HG03439 (cell line): Measurements from ENCODE around the gene PIWIL4.
"Not testable (repeated sequence)": the region's sequence is repeated elsewhere in the genome, so short reads cannot be mapped to it uniquely, and the experiment has no call there.

Experiments
- ATAC-seq: cut with Tn5 transposase; IDR thresholded peaks from one replicate; pipeline ENCODE4 v1.9.1; 2021; ENCODE audit warnings: mild to moderate bottlenecking, moderate library complexity; ENCODE audit not compliant: unreplicated experiment

Gene PIWIL4

DNA sequence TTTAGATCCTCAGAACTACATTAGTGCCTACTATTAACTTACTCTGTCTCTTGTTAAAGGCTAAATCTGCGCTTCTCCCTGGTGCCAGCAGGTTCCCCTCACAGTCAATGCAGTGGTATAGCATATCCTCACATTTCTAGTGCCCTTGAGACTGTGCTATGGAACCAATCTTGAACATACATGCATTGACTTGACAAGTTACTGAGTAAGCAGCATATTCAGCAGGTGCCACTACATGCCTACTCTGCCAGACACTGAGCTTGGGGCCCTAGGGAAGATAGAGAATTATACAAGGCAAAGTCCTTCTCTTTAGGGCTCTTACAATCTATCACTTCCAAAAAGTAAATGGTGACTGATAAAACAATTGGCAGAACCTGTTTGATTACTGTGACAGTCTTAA lies 20.3 kb upstream of the PIWIL4 start:
- ATAC-seq, result no peak

DNA sequence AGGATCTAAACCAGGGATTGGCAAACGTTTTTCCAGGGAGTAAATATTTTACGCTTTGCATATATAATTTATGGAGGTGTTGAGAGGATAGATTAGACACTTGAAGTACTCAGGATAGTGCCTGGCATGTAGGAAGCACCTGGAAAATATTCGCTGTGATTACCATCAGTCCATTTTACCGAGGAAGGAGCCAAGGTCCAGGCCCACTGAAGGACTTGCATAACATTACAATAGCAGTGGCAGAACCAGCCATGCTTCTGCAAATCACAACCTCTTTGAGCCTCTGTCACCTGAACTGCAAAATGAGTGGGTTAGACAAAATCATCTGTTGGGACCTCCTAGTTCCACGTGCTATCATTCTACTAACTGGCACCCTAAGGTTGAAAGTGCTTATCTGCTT lies 18.0 kb upstream of the PIWIL4 start:
- ATAC-seq, result no peak

DNA sequence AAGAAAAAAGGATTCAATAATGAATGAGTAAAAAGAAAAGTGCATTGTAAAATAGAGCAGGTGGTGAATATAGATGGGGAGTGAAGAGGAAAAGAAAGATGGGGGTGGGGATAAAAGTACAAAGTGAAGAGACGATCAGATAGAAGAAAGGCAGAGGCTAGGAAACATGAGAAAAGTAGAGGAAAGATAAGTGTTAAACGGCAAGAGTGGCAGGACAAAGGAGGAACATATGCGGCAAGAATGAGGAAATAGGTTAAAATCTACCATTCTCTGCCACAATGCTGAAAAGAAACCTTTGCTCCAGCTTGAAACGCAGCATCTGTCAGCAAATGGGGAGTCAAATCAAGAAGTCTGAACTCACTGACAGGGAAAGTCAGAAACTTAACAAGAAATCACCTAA lies 16.7 kb upstream of the PIWIL4 start:
- ATAC-seq, result no peak

DNA sequence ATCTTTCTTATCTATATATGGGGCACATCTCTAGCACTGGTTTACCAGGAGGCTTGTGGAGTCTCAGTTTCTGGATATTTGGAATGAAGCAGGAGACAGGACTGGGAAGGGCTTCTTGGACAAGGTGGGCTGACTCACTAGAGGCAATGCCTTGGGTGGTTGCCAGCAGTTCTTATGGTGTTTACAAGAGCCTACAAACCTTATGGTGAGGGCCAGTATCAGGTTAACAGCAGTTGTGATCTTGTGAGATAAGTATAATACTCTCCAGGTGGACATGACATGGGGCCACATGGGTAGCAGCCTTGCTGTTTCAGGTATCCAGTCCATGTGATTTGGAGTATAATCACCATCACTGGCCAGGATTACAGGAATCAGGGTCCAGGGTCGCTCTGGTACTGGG lies 13.2 kb upstream of the PIWIL4 start:
- ATAC-seq, result no peak

DNA sequence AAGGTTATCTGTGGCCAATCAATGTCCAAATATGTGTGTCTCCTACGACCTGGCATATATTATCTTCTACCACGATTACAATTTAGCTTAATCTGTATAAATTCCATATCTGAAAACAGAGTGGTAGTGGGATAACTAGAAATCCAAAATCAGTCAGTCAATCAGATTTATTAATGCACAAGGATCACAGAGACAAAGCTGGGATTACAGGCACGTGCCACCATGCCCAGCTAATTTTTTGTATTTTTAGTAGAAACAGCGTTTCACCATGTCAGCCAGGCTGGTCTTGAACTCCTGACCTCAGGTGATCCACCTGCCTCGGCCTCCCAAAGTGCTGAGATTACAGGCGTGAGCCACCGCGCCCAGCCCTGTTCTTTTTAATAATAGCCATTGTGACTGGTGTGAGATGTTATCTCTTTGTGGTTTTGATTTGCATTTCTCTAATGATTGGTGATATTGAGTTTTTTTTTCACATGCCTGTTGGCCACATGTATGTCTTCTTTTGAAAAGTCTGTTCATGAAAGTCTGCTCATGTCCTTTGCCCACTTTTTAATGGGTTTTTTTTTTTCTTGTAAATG lies 11.3 kb upstream of the PIWIL4 start:
- not testable (repeated sequence) for ATAC-seq

DNA sequence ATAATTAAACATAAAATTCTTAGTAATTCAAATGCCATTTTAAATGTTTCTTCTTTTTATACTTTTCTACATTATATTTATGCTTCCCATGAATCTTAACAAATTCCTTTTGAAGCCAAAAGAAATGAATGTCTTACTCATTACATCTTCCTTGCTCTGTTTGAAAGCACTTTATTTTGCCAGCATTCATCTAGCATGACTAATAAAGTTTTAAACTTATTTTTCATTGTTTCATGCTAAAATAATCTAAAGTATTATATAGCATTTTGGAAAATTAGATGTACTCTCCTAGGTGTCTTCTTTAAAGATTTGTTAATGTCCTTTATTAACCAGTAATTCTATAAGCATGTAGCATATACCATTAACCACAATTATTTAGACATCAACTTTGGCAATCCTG lies 9.7 kb upstream of the PIWIL4 start:
- no peak for ATAC-seq

DNA sequence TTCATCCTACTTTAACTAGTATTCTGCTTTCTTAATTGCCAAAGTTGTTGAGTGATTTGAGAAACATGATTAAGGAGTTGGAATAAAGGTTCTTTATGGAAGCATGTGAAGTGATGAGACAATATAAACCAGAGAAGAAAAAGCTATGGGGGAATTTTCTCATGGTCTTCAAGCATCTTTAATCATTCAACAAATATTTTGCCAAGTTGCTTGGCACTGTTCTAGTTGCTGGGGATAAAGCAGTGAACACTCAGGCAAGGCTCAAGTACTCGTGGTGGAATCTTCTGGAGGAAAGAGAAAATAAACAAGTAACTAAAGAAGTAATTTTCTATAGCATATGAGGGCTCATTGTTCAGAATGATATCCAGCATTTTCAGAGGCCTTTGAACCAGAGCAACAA lies 9.2 kb upstream of the PIWIL4 start:
- no peak for ATAC-seq

DNA sequence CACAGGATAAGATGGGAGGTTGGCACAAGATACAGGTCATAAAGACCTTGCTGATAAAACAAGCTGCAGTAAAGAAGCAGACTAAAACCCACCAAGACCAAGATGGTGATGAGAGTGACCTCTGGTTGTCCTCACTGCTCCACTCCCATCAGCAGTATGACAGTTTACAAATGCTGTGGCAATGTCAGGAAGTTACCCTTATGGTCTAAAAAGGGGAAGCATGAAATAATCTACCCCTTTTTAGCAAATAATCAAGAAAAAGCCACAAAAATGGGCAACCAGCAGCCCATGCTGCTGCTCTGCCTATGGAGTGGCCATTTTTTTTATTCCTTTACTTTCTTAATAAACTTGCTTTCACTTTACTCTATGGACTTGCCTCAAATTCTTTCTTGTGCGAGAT lies 8.7 kb upstream of the PIWIL4 start:
- no peak for ATAC-seq

DNA sequence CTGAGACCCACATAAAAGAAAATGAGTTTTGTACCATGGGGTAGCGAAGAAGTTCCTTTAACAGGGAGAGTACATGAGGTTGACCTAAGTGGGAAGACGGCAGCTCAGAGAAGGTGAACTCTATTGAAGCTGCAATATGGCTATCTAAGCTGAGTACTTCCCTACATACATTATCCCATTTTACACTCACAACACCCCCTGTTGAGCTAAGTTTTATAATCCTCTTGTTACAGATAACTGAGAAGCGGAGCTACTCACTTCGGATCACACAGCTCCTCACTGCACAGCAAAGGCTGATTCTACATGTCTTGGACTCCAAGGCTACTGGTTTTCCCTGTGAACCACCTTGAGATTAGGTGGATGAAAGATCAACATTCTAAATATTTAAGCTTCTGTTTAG lies 8.2 kb upstream of the PIWIL4 start:
- ATAC-seq, result no peak

DNA sequence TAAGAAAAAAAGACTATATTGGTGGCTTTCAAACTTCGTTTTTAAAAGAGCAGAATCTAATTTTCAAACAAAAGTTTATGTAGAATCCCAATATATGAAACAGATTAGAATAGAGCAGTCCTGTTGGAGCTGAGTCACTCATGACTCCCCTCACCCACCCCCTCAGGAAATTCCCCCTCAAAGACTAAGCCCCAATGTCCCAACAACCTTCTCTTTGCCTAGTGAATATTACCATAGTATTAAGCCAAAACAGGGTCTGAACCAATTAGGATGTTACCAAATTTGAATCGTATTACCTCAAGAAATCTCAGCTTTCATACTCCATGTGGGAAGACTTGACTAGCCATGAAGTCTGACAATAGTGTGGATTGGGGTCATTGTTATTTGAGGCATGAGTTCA lies 7.8 kb upstream of the PIWIL4 start:
- ATAC-seq, result no peak

DNA sequence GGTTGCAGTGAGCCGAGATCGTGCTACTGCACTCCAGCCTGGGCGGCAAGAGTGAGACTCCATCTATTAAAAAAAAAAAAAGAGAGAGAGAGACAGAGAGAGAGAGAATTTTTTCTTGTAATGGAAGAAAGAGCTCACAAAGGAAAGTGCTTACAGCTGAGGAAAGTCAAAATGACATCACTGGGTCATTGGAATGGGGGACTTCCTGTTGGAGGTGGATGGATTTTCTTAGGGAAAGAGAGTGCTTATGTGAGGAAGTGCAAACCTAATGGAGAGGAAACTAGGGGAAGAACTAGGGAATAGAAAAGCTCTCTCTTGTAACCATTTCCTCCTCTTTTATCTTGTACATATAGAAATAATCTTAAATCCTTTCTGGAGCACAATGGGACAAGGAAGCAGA lies 6.3 kb upstream of the PIWIL4 start:
- ATAC-seq, result no peak

DNA sequence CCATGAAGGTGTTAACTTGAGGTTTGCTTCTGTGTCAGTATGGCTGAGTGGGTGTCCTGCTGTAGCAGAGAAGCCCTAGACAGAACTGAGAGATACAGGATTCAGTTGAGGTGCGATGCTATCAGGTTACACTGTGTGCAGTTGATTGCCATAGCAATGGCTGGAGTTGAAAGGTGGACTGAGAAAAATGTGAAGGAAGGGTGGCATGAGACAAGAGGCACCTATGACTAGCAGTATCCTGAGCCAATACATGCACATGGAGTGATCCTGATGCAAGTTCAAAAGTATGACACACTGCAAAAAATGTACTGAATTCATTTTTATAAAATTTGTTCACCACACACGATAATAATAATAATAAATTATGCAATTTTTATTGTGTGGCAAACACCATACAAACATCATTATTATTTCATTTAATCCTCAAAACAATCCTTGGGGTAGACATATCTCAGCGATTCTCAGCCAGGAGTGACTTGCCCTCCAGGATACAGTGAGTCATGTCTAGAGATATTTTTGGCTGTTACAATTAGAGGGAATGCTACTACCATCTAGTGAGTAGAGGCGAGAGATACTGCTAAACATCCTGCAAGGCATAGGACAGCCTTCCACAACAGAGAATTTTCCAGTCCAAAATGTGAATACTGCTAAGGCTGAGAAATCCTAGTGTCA lies 3.9 kb upstream of the PIWIL4 start:
- no peak for ATAC-seq

DNA sequence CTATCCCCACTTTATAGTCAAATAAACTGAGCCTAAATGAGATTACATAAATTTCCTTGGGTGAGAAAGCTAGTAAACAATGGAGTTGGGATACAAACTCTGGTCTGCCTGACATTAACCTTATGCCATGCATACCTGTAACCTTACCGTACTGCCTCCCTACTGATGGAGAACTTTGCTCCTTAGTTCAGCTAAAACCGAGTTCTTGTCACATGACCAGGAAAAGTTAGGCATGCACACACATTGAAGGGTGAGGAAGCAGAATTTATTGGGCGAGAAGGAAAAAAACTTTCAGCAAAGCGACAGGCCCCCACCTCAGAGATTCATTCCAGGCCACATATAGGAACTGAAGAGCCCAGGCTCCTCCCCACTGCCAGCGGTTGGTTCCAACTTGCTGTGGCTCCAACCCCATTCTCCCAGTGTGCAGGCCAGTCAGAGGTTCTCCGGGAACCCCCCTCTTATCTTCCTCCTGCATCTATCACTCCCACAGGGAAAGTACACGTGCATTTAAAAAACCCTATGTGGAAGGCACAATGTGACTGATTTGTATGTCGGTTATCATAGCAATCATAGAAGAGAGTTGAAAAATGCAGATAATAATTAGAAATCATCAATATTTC lies 3.2 kb upstream of the PIWIL4 start:
- no peak for ATAC-seq

DNA sequence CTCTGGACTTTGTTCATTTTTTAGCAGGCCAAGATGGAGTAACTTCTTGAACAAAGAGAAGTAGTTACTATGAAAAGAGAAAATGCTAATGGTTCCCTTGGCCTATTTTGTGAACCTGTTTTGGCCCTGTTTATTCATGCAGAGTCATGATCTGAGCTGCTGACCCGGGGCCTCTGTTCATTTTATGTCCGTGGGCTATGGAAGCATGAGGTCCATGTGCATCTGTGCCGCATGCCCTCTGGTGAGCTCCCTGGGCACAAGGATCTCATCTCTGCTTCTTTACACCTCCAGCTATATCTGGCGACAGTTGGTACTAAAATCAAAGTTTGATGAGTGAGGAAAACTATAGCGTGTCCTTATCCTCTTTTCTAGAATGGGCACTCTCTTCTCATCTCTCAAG lies 1.0 kb downstream of the PIWIL4 start:
- no peak for ATAC-seq

DNA sequence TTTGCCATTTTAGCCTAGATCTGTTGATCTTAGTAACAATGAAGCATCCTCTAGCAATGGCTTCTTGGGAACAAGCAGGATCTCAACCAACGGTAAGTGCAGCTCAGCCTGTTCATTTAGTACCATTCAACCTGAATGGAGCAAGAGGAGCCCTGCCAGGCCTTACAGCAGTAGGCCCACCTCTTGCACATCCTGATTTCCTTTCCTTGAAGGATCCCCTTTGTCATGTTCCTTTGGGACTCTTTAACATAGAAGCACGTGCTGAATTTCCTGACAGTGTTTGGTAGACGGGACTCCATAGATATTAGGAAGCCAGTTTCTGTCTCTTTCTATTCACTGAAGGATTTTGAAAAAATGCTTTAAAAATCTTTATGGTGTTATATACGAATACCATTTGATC lies 1.5 kb downstream of the PIWIL4 start:
- no peak for ATAC-seq

DNA sequence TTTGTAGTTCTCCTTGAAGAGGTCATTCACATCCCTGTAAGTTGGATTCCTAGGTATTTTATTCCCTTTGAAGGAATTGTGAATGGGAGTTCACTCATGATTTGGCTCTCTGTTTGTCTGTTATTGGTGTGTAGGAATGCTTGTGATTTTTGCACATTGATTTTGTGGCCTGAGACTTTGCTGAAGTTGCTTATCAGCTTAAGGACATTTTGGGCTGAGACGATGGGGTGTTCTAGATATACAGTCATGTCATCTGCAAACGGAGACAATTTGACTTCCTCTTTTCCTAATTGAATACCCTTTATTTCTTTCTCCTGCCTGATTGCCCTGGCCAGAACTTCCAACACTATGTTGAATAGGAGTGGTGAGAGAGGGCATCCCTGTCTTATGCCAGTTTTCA lies 5.8 kb downstream of the PIWIL4 start:
- ATAC-seq, result not testable (repeated sequence)

DNA sequence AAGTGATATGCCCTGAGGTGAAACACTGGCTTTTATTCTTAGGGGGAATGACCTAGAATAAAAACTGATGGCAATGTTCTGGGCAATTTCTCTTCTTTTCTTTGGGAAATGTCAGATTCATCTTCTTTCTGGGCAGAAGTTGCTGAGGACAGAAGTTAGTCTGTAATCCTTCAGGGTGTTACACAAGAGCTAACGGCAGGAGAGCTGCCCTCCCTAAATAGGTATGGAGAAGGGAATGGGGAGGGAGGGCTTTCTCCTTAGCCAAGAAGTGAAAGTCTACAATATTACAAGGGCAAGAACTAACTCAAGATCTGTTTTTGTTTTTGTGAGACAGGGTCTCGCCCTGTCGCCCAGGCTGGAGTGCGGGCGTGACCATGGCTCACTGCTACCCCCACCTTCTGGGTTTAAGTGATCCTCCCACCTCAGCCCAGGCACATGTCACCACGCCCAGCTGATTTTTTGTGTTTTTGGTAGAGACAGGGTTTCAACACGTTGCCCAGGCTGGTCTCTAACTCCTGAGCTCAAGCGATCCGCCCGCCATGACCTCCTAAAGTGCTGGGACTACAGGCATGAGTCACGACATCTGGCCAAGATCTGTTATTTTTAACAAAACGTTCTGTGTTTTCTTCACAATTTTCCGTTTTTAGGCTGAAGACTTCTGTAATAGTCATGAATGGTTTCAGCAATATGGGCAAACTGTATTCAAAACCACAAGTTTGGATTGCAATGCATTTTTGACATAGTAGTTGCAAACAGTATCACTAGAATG lies 7.2 kb downstream of the PIWIL4 start:
- no peak for ATAC-seq

DNA sequence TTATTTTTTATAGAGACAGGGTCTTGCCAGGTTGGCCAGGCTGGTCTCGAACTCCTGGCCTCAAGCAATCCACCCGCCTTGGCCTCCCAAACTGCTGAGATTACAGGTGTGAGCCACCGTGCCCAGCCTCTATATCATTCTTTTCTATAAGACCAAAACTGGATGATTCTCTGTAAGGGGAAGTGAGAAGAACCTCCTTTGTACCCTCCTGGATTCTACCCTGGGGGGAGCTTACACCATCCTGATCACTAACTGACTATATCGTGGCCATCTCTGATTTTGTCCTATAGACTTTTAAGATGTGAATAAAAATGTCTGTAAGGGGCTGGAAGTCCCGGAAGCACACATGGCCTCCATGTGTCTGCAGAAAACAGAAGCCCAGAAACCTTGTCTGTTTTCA lies 9.1 kb downstream of the PIWIL4 start:
- ATAC-seq, result no peak

DNA sequence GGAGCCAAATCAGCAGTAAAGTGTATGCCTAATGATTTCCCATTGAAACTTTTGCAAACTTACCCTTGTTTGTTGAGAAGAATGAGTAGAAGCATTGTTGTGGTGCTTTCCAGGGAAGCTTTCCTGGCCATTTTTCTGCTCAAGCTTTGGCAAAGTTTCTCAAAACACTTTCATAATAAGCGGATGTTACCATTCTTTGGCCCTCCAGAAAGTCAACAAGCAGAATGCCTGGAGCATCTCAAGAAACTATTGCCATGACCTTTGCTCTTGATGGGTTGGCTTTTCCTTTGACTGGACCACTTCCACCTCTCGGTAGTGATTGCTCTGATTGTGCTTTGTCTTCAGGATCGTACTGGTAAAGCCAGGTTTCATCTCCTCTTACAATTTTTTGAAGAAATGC lies 10.7 kb downstream of the PIWIL4 start:
- ATAC-seq, result no peak

DNA sequence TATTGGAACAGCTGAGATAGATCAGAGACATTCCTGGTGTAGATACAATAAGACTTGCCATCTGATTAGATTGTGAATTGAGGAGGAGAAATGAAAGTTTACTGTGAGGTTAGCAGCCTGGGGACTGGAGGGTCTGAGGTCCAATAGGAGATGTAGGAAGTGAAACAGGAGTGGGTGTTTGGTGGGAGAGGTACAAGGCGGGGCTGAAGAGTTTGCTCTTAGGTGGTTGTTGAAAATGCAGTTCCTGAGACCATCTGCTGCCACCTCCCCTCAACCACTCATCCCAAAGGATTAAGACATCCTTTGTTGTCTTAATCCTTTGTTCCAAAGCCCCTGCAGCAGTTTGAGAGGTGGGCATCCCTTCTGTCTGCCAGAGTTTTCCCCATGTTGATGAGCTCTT lies 14.8 kb downstream of the PIWIL4 start:
- no peak for ATAC-seq

DNA sequence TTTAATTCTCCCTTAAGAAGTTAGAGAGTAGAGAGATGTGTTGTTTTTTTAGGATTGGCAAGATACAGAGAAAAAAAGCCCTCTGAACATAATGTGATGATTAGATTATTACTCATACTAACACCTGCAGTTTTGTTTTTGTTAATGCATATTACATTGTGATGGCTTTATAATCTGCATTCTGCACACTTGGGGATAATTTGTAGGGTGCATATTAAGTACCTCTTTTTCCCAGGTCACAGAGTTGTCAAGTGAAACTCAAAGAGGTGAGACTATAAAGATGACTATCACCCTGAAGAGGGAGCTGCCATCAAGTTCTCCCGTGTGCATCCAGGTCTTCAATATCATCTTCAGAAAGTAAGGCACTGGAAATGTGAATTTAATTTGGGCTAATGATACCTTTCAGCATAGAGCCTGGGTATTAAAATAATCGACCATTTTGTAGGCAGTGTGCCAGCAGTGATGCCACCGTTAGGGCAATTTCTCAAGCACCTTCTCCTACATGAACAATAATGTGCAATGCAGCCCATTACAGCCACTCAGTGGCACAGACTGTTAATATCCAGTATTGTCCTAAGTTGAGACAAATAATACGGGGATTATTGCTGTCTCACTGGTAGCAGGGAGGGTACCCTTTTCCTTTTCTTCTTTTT lies 16.2 kb downstream of the PIWIL4 start:
- ATAC-seq, result no peak
